Naive B cell (primary cell): Measurements from ENCODE around the gene RAB18. TPM values are rescaled to one million over a fixed set of nuclear protein-coding genes. Genes with fewer than 3 reads are reported as not detected.
"Not testable (repeated sequence)": the region's sequence is repeated elsewhere in the genome, so short reads cannot be mapped to it uniquely, and the experiment has no call there.

Experiments used
- ATAC-seq, 2 donors: fragments of 150-1000 bp; cut with Tn5 transposase; 2 replicates each; pipeline ENCODE4 v1.10.0; 2021; ENCODE audit warnings: low read depth in 2 of 2, mild to moderate bottlenecking in 2 of 2, moderate library complexity in 2 of 2
- DNase-seq: peaks from one replicate; pipeline ENCODE4 v3.0.0; 2022
- H3K27ac Mint-ChIP-seq, 6 donors: one replicate each; pipeline ENCODE4 v1.8.0; 2020 to 2022; ENCODE audit warnings: mild to moderate bottlenecking in 6 of 6, mixed read lengths in 6 of 6, moderate library complexity in 5 of 6, inconsistent platforms in 2 of 6
- H3K27me3 Mint-ChIP-seq, 3 donors: one replicate each; pipeline ENCODE4 v1.8.0; 2021 to 2022; ENCODE audit warnings: mixed read lengths in 3 of 3, mild to moderate bottlenecking in 1 of 3
- H3K36me3 Mint-ChIP-seq, 2 donors: one replicate each; pipeline ENCODE4 v1.8.0; 2020 to 2022; ENCODE audit warnings: mixed read lengths in 2 of 2, inconsistent platforms in 1 of 2, mild to moderate bottlenecking in 1 of 2
- H3K4me1 Mint-ChIP-seq, 3 donors: one replicate each; pipeline ENCODE4 v1.8.0; 2020 to 2022; ENCODE audit warnings: mixed read lengths in 3 of 3, inconsistent platforms in 1 of 3, mild to moderate bottlenecking in 1 of 3, moderate library complexity in 1 of 3
- H3K4me3 Mint-ChIP-seq, 8 donors: one replicate each; pipeline ENCODE4 v1.8.0; 2020 to 2022; ENCODE audit warnings: mild to moderate bottlenecking in 8 of 8, mixed read lengths in 8 of 8, moderate library complexity in 8 of 8, inconsistent platforms in 2 of 8
- H3K9me3 Mint-ChIP-seq, 7 donors: one replicate each; pipeline ENCODE4 v1.8.0; 2020 to 2022; ENCODE audit warnings: mixed read lengths in 7 of 7, mild to moderate bottlenecking in 5 of 7, inconsistent platforms in 2 of 7, moderate library complexity in 1 of 7
- polyA plus RNA-seq, 6 donors: library from polyadenylated mRNA; unstranded; fragments of 300-500 nt; fragmentation: Illumina TruSeq; gene quantifications; one replicate each; pipeline ENCODE4 v1.2.3, GENCODE V29; 2021; ENCODE audit warnings: low read depth in 6 of 6

RAB18 gene
- polyA plus RNA-seq, 6 donors from 2014 or later = 68.6 to 114 (median 74.4) TPM

DNA sequence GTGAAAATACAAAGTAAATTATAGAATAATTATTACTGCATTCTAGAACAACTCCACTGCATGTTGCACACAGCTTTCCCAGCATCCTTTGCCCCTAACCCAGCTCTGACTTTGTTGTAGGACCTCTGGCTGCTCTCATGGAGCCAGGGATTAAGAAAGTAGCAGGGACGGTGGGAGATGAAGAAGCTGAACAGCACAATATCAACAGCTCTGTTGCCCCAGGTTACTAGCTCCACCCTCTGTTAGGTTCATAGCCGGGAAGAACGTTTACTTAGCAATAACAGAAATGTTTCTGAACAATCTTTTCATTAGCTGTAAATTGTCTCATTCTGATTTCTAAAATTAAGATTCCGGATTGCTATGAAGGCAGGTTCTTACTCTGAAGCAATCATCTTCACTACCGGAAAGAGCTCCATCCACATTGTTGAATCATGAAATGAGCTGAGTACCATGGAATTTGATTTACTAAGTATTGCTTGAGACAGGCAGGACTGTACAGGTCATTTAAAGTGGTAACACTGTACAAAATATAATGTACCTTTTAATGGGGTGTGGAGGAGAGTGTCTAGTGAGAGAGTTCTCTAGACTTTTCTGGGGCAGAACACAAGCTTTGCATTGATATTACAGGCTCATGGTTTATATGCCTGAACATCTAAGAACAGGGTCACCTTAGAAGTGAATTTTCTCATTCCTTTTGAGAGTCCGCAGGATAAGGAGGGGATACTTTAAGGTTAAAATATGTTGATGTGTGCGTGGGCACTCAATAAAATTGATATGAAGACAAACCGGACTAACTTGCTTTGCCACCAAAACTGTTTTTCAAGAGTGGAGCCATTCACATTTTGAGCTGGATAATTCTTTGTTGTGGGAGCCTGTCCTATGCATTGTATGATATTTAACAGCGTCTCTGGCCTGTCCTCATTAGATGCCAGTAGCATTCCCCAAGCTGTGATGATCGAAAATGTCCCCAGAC is 20.8 kb upstream of the RAB18 start:
- ATAC-seq = no peak
- H3K4me3 Mint-ChIP-seq = no peak overlapping the region
- peaks cover 4 to 7% (median 6%) of the 10 kb centered on the region in 3 donors for H3K4me1 Mint-ChIP-seq
- H3K9me3 Mint-ChIP-seq = peaks cover 0 to 16% (median 6%) of the 10 kb centered on the region in 7 donors
- H3K27me3 Mint-ChIP-seq = peaks cover 21 to 31% (median 26%) of the 10 kb centered on the region in 3 donors
- H3K27ac Mint-ChIP-seq = no peak overlapping the region
- peaks cover 0 to 9% of the 10 kb centered on the region in 2 donors for H3K36me3 Mint-ChIP-seq
- DNase-seq = no peak

DNA sequence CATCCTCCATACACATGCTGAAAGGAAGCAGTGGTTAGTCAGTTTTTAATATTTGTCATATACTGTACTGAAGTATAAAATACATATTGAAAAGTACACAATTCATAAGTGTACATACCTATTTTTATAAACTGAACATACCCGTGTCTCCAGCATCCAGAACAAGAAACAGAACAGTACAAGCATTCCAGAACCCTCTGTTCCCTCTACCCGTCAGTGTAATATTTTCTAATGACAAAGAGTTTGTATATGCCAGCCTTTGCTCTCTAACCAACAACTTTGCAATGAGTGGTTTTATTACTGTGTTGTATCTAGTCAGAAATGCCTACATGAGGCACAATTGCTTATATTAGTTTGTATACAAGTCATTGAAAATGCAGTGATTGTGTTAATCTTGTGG is 18.7 kb upstream of the RAB18 start:
- Mint-ChIP-seq H3K4me3 (no peak overlapping the region), H3K27me3 (peaks cover 24 to 45% (median 36%) of the 10 kb centered on the region in 3 donors), H3K36me3 (peaks cover 5 to 14% of the 10 kb centered on the region in 2 donors), H3K9me3 (peaks cover 0 to 20% (median 12%) of the 10 kb centered on the region in 7 donors), H3K4me1 (peaks cover 4 to 7% (median 6%) of the 10 kb centered on the region in 3 donors), H3K27ac (no peak overlapping the region)
- ATAC-seq (no peak), DNase-seq (no peak)

DNA sequence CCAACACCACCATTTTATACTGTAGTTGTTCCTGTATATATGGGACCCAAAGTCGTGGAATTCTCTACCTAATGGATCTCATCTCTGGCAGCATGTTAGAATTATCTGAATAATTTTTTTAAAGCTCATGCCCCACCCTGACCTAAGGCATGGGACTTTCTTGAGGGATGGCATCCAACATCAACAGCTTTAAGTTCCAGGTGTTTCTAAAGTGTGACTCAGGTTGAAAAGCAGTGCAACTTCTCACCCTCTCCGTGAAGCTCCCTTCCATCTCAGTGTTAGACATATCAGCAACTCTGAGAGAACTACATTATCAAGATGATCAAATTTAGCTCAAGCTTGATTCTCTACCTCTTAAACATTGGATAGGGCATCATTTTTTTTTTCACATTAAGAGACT is 18.1 kb upstream of the RAB18 start:
- Mint-ChIP-seq H3K9me3 (peaks cover 5 to 26% (median 18%) of the 10 kb centered on the region in 7 donors), H3K4me1 (peaks cover 4 to 6% (median 5%) of the 10 kb centered on the region in 3 donors), H3K27me3 (peaks cover 28 to 51% (median 39%) of the 10 kb centered on the region in 3 donors), H3K36me3 (peaks cover 11 to 21% of the 10 kb centered on the region in 2 donors), H3K4me3 (no peak overlapping the region), H3K27ac (no peak overlapping the region)
- DNase-seq (no peak), ATAC-seq (no peak)

DNA sequence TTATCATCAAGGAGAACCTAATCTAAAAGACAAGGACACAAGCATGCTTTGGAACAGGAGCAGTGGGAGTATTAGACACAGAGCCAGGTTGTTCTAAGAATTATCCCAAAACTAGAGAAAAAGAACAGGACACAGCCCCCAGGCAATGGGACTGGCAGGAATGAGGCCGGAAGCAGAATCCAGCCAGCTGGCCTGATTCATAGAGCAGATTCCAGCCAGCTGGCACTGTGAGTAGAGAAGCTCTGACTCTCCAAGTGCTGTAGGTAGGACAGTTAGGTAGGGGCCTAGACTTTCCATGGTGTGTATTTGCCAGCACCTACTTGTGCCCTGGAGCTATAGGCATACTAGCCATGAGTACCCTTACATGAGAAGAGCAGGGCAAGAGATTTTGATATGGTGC is 13.3 kb upstream of the RAB18 start:
- no peak overlapping the region for H3K4me3 Mint-ChIP-seq
- peaks cover 41 to 69% (median 64%) of the 10 kb centered on the region in 3 donors for H3K27me3 Mint-ChIP-seq
- H3K4me1 Mint-ChIP-seq = no peaks in the 10 kb centered on the region
- DNase-seq (no peak), ATAC-seq (no peak)
- peaks cover 17 to 28% of the 10 kb centered on the region in 2 donors for H3K36me3 Mint-ChIP-seq
- H3K27ac Mint-ChIP-seq = no peak overlapping the region
- peaks cover 8 to 49% (median 29%) of the 10 kb centered on the region in 7 donors for H3K9me3 Mint-ChIP-seq

DNA sequence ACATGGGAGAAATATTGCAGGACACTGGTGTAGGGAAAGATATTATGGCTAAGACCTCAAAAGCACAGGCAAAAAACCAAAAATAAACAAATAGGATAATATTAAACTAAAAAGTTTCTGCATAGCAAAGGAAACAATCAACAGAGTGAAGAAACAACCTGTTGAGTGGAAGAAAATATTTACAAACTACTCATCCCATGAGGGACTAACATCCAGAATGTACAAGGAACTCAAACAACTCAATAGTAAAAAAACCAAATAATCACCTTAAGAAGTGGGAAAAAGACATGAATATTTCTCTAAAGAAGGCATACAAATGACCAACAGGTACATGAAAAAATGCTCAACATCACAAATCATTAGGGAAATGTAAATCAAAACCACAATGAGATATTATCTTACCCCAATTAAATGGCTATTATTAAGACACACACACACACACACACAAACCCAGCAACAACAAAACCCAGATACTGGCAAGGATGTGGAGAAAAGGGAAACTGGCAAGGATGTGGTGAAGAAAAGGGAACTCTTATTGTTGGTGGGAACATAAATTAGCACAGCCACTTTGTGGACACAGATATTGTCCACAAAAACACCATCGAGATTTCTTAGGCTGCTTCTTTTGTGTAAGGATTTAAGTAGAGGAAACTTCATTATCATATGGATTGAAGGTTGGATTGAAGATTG is 9.8 kb upstream of the RAB18 start:
- H3K27me3 Mint-ChIP-seq = peaks cover 26 to 53% (median 51%) of the 10 kb centered on the region in 3 donors
- peaks cover 8 to 35% (median 20%) of the 10 kb centered on the region in 7 donors for H3K9me3 Mint-ChIP-seq
- H3K4me1 Mint-ChIP-seq = no peaks in the 10 kb centered on the region
- peaks cover 13 to 16% of the 10 kb centered on the region in 2 donors for H3K36me3 Mint-ChIP-seq
- ATAC-seq = no peak
- no peak for DNase-seq
- H3K4me3 Mint-ChIP-seq = no peak overlapping the region
- H3K27ac Mint-ChIP-seq = no peak overlapping the region

DNA sequence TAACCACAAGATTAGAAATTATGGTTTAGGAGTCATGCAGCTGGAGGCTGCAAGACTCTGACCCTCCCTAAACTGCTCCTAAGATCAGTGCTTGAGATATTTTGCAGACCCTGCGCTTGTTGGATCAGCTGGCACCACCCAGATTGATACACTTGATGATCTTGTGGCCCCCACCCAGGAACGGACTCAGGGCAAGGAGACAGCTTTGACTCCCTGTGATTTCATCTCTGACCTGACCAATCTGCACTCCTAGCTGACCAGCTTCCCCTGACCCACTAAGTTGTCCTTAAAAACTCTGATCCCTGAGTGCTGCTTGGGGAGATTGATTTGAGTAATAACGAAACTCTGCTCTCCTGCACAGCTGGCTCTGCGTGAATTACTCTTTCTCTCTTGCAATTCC is 8.0 kb upstream of the RAB18 start:
- Mint-ChIP-seq H3K9me3 (peaks cover 1 to 21% (median 11%) of the 10 kb centered on the region in 7 donors), H3K4me3 (no peak overlapping the region), H3K27ac (no peak overlapping the region), H3K4me1 (no peaks in the 10 kb centered on the region), H3K36me3 (peaks cover 4 to 6% of the 10 kb centered on the region in 2 donors), H3K27me3 (peaks cover 30 to 56% (median 49%) of the 10 kb centered on the region in 3 donors)
- DNase-seq (no peak), ATAC-seq (no peak)

DNA sequence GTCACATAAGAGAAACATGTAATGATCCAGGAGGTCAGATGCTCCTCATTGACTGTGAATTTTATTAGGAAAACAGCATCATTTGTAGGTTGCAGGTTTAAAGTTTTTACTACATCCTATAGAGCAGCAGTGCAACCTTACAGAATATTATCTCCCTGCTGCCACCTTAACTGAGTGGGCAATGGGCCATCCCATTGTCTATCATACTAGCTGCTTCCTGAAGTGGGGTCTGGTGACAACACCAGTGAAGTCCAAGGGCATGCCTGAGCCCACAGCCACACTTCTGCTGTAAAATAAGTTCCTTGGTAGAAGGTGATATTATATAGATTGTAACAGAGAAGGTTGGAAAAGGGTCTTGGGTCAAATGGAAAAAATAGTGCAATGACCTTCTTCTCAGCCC is 4.0 kb upstream of the RAB18 start:
- Mint-ChIP-seq H3K27ac (no peak overlapping the region), H3K27me3 (peaks cover 10 to 34% (median 22%) of the 10 kb centered on the region in 3 donors), H3K9me3 (peaks cover 0 to 1% (median 0%) of the 10 kb centered on the region in 7 donors), H3K36me3 (no peaks in the 10 kb centered on the region), H3K4me1 (peaks cover 9 to 14% (median 13%) of the 10 kb centered on the region in 3 donors), H3K4me3 (no peak overlapping the region)
- DNase-seq = no peak
- ATAC-seq = no peak

DNA sequence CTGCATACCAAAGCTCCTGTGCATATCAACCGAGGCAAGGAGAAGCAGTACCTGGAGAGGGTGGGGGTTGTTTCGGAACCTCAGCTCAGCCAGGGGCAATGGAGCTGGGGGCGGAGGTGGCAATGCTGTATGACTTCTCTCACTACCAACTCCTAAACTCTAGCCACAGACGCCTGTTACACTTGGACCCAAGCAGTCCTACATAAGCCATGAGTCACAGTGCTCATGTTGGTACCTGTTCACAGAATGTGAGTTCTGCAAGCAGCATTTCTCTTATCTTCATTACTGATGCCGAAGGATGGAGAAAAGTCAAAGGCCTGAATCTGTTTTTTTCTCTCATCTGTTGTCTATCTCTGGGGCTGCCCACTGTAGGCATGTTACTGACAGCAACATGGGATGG is 3.2 kb upstream of the RAB18 start:
- H3K4me3 Mint-ChIP-seq = no peak overlapping the region
- peaks cover 13 to 20% (median 19%) of the 10 kb centered on the region in 3 donors for H3K4me1 Mint-ChIP-seq
- H3K27ac Mint-ChIP-seq = no peak overlapping the region
- ATAC-seq (no peak), DNase-seq (no peak)
- no peaks in the 10 kb centered on the region for H3K36me3 Mint-ChIP-seq
- H3K27me3 Mint-ChIP-seq = peaks cover 10 to 34% (median 22%) of the 10 kb centered on the region in 3 donors
- peaks cover 0 to 1% (median 0%) of the 10 kb centered on the region in 7 donors for H3K9me3 Mint-ChIP-seq

DNA sequence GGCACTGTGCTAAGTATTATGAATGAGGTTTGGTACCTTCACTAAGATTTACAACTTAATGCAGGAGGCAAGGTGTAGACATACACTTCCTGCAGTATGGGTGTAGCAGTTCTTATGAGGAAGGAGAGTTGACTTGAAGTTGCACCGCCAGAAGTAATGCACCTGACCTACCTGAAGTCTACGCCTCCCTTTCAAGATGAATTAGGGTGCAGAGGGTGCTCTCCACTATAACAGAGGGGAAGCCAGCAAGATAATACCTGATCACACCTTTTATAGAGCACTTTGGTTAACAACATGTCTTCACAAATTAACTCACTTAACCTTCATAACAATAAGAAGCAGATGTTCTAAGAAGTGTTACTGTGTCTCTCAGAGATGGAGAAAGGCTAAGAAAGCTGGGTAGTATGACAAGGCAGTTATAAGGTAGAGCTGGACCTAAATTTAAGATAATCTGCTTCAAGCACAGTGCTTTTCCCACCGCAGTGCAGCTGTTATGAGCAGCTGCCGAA is 552 bp upstream of the RAB18 start:
- peaks cover 10 to 24% (median 13%) of the 10 kb centered on the region in 3 donors for H3K27me3 Mint-ChIP-seq
- DNase-seq (no peak), ATAC-seq (no peak)
- H3K9me3 Mint-ChIP-seq = peaks cover 0 to 1% (median 0%) of the 10 kb centered on the region in 7 donors
- peak overlapping the region; percentile 96 to 100 (median 99) for H3K4me3 Mint-ChIP-seq
- H3K36me3 Mint-ChIP-seq = no peaks in the 10 kb centered on the region
- H3K4me1 Mint-ChIP-seq = peaks cover 22 to 37% (median 35%) of the 10 kb centered on the region in 3 donors
- peak overlapping the region; percentile 97 to 100 (median 99) for H3K27ac Mint-ChIP-seq

DNA sequence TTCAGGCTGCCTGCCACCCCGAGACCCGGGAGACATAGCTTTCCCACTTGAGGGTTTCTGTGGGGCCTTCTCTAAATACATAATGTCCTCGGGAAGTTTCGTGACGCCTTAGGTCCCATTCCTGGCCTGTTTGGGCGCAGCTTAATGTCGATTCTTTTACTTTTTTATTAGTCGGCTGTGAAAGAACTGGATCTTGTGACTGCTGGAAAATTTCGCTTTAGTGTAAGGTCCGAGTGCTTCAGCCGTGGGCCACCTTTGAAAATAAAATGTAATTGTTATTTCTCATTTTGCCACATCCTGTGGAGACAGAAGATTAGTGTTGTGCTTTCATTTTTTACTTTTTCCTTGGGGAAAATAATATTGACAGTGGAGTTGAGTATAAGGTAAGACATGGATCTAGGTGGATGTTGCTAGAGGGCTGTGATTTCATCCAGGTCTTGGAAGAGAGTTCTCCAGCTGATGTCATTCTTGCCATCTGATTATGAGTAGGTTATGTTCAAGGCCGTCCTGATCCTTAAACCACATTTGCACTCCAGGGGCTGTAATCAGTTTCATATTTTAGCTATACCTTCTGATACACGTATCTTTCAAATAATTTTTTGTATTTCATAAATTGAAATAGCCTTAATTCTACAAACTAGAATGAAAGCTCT is 830 bp downstream of the RAB18 start:
- peaks cover 0 to 3% of the 10 kb centered on the region in 2 donors for H3K36me3 Mint-ChIP-seq
- H3K9me3 Mint-ChIP-seq = peaks cover 0 to 1% (median 0%) of the 10 kb centered on the region in 7 donors
- peaks cover 30 to 48% (median 46%) of the 10 kb centered on the region in 3 donors for H3K4me1 Mint-ChIP-seq
- H3K27ac Mint-ChIP-seq = peak overlapping the region; percentile 97 to 100 (median 99)
- peak overlapping the region; percentile 96 to 100 (median 99) for H3K4me3 Mint-ChIP-seq
- DNase-seq = no peak
- peaks cover 9 to 16% (median 10%) of the 10 kb centered on the region in 3 donors for H3K27me3 Mint-ChIP-seq
- no peak for ATAC-seq

DNA sequence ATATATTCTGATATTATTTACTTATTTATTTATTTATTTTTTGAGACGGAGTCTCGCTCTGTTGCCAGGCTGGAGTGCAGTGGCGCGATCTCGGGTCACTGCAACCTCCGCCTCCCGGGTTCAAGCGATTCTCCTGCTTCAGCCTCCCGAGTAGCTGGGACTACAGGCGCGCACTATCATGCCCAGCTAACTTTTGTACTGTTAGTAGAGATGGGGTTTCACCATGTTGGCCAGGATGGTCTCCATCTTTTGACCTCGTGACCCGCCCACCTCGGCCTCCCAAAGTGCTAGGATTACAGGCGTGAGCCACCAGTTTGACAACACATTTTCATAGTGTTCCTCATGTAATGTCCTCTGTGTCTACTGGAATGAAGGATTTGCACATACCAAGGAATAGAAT is 1.4 kb downstream of the RAB18 start:
- peaks cover 7 to 11% (median 8%) of the 10 kb centered on the region in 3 donors for H3K27me3 Mint-ChIP-seq
- H3K9me3 Mint-ChIP-seq, ATAC-seq, H3K36me3 Mint-ChIP-seq, DNase-seq: not testable (repeated sequence)
- H3K27ac Mint-ChIP-seq = peak overlapping the region in 4 of 6 donors; percentile 38 to 89 (median 80)
- peak overlapping the region; percentile 64 to 99 (median 82) for H3K4me3 Mint-ChIP-seq
- H3K4me1 Mint-ChIP-seq = peaks cover 35 to 54% (median 46%) of the 10 kb centered on the region in 3 donors

DNA sequence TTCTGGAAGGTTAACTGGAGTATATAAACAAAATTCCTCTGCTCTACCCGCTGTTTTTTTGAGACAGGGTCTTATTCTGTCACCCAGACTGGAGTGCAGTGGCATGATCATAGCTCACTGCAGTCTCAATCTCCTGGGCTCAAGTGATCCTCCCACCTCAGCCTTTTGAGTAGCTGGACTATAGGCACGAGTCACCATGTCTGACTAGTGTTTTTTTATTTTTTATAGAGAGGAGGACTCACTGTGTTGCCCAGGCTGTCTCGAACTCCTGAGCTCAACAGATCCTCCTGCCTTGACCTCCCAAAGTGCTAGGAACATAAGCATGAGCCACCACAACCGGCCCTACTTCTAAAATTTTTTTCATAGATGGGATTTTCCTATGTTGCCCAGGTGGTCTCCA is 2.2 kb downstream of the RAB18 start:
- Mint-ChIP-seq H3K27me3 (peaks cover 0 to 6% (median under 1%) of the 10 kb centered on the region in 3 donors), H3K9me3 (peaks cover 0 to 1% (median 0%) of the 10 kb centered on the region in 7 donors), H3K4me1 (peaks cover 35 to 55% (median 46%) of the 10 kb centered on the region in 3 donors), H3K27ac (peak overlapping the region in 1 of 6 donors; percentile 73), H3K4me3 (peak overlapping the region in 7 of 8 donors; percentile 41 to 99 (median 79)), H3K36me3 (peaks cover 0 to 9% of the 10 kb centered on the region in 2 donors)
- DNase-seq (no peak), ATAC-seq (no peak)
